Natural killer cell (primary cell): ENCODE results near the gene AOC1. TPM values are rescaled to one million over a fixed set of nuclear protein-coding genes. Genes with fewer than 3 reads are reported as not detected.

Source experiments
- ATAC-seq, 3 donors: fragments of 150-1000 bp in 2 of 3; fragments of 200-7000 bp in 1 of 3; cut with Tn5 transposase; 1 replicate in 1 of 3; 2 replicates in 2 of 3; pipeline ENCODE4 v1.10.0; 2021; ENCODE audit warnings: mild to moderate bottlenecking in 2 of 3, moderate library complexity in 2 of 3
- DNase-seq, 2 donors: peaks; one replicate each; pipeline versions ENCODE4 v3.0.0 to v3.0.0-alpha.2; 2013 to 2021; ENCODE audit warnings: mixed read lengths in 1 of 2
- H3K27ac ChIP-seq: one replicate; pipeline ENCODE4 v1.5.1; 2013; ENCODE audit warnings: mild to moderate bottlenecking, low read length
- H3K27me3 ChIP-seq: one replicate; pipeline ENCODE4 v1.6.1; 2013; ENCODE audit warnings: low read length; ENCODE audit not compliant: control insufficient read depth, insufficient read depth
- H3K36me3 ChIP-seq: one replicate; pipeline ENCODE4 v1.6.1; 2013; ENCODE audit warnings: low read length; ENCODE audit not compliant: control insufficient read depth, insufficient read depth
- H3K4me1 ChIP-seq: one replicate; pipeline ENCODE4 v1.6.1; 2013; ENCODE audit warnings: low read length; ENCODE audit not compliant: control insufficient read depth, insufficient read depth
- H3K4me3 ChIP-seq: one replicate; pipeline ENCODE4 v1.5.1; 2013; ENCODE audit warnings: low read length
- H3K9me3 ChIP-seq: one replicate; pipeline ENCODE4 v1.6.1; 2013; ENCODE audit warnings: low read length; ENCODE audit not compliant: control insufficient read depth, insufficient read depth
- H3K27ac Mint-ChIP-seq, 2 donors: one replicate each; pipeline ENCODE4 v1.8.0; 2022; ENCODE audit warnings: mild to moderate bottlenecking in 2 of 2, mixed read lengths in 2 of 2, moderate library complexity in 1 of 2
- H3K27me3 Mint-ChIP-seq, 2 donors: one replicate each; pipeline ENCODE4 v1.8.0; 2022; ENCODE audit warnings: low read depth in 2 of 2, mixed read lengths in 2 of 2
- H3K36me3 Mint-ChIP-seq: one replicate; pipeline ENCODE4 v1.8.0; 2022; ENCODE audit warnings: mixed read lengths
- H3K4me1 Mint-ChIP-seq, 2 donors: one replicate each; pipeline ENCODE4 v1.8.0; 2022; ENCODE audit warnings: mixed read lengths in 2 of 2
- H3K4me3 Mint-ChIP-seq: one replicate; pipeline ENCODE4 v1.8.0; 2022; ENCODE audit warnings: mild to moderate bottlenecking, moderate library complexity, mixed read lengths
- H3K9me3 Mint-ChIP-seq, 2 donors: one replicate each; pipeline ENCODE4 v1.8.0; 2022; ENCODE audit warnings: mixed read lengths in 2 of 2
- CTCF ChIP-seq: fragments of 200-600 bp; IDR thresholded peaks from one replicate; pipeline ENCODE4 v1.8.0; 2022; ENCODE audit warnings: antibody characterized with exemption
- WGBS: methylation state at CpG from one replicate; pipeline ENCODE4 v1.1.7; 2013; ENCODE audit warnings: missing lambda C conversion rate; ENCODE audit not compliant: insufficient coverage; 5-methylcytosine and 5-hydroxymethylcytosine counted together
- intact Hi-C: fragments of 100-400 bp; cut with micrococcal nuclease; formaldehyde crosslinking; loops from one replicate; pipeline ENCODE4 v1.14.2; 2022
- total RNA-seq, 4 donors: library from RNA; stranded (reverse); fragments of 120-200 nt in 1 of 4; gene quantifications; one replicate each; pipeline versions ENCODE4 v1.2.3 to v1.2.4, GENCODE V29; 2013 to 2022

The AOC1 gene
- total RNA-seq, 3 donors from 2014 or later (not counting 1 experiment from before 2014, with no cell fraction given): not detected

DNA sequence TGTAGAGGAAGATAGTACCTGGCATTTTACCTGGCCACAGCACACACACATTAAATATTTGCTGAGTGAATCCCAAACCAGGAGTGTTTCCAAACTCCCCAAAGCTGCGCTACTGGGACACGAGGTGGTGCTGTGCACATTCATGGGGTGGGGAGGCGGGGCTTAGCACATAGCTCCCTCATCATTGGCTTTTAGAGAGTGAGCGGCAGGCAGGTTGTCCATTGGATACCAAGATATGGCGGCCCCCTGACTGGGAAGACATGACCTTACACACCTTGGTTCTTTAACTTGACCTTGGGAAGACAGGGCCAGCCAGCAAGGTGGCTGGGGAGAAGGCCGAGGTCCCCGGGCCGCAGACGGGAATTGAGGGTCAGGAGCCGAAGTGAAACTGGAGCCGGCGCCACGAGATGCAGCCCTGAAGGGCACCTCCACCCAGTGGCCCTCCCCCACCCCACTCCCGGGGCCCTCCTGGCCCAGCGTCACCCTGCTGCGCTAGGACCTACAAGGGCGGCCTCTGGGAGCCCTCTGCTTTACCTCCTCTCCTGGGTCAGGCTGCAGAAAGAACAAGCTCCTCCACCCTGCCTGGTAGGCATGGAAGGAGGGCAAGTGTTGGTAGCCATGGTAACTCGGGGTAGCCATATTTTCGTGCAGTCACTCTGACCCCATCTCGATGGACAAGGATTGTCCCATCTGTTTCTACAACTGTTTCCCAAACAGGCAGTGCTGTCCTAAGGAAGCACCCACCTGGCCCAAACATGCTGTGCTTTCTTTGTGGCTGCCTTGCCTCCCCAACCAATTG, 27.7 kb upstream of the AOC1 start:
- 95% methylated on average over 20 of the region's 20 CpGs for WGBS
- H3K4me3 Mint-ChIP-seq: no peak overlapping the region
- DNase-seq (no peak), ATAC-seq (no peak)
- no peaks in the 10 kb centered on the region for H3K9me3 ChIP-seq
- H3K36me3 ChIP-seq: no peaks in the 10 kb centered on the region
- no peak overlapping the region for H3K27ac Mint-ChIP-seq
- no peaks in the 10 kb centered on the region for H3K4me1 Mint-ChIP-seq
- H3K27me3 ChIP-seq: peaks cover 2% of the 10 kb centered on the region
- no peak overlapping the region for H3K4me3 ChIP-seq
- intact Hi-C loops: no loop called here
- H3K27me3 Mint-ChIP-seq: peaks cover 39 to 57% of the 10 kb centered on the region in 2 donors
- no peak for TF ChIP-seq CTCF
- H3K27ac ChIP-seq: no peak overlapping the region
- H3K36me3 Mint-ChIP-seq: no peaks in the 10 kb centered on the region
- H3K9me3 Mint-ChIP-seq: no peaks in the 10 kb centered on the region
- no peaks in the 10 kb centered on the region for H3K4me1 ChIP-seq

DNA sequence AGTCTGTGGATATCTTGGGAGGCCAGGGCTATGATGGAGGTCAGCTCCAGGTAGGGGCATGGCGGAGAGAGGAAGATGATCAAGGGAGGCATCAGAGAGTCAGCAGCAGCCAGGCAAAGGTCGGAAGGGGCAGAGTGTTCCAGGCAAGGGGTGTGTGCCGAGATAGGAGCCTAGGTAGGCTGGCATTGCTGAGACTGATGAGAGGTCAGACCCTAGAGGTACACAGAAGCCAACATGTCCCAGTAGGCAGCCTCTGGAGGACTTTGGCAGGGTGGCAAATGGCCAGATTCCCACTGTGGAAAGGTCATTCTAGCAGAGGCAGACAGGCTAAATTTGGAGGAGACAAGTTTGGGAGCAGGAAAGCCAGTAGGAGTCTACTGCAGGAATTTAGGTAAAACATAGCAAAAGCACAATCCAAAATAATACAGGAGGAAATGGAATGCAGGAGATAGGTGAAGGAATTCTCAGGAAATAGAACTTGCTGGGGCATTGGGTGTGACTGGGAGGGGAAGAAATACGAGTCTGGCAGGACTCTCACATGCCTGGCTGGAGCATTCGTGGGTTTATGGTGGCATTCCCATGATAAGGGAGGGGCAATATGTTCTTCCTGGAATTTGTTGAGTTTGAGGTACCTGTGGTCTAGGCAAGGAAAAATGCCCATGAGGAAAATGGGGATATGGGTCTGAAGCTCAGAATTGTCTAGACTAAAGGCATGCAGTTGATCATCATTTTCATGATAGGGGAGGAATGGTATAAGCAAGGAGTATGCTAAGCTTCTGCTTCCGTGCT, 26.1 kb upstream of the AOC1 start:
- 82% methylated on average over 6 of the region's 6 CpGs for WGBS
- Histone ChIP-seq H3K4me1 (no peaks in the 10 kb centered on the region), H3K27ac (no peak overlapping the region), H3K36me3 (no peaks in the 10 kb centered on the region), H3K27me3 (peaks cover 2% of the 10 kb centered on the region), H3K4me3 (no peak overlapping the region), H3K9me3 (no peaks in the 10 kb centered on the region)
- no peak for DNase-seq
- Mint-ChIP-seq H3K4me3 (no peak overlapping the region), H3K36me3 (no peaks in the 10 kb centered on the region), H3K4me1 (no peaks in the 10 kb centered on the region), H3K9me3 (no peaks in the 10 kb centered on the region), H3K27me3 (peaks cover 45 to 59% of the 10 kb centered on the region in 2 donors), H3K27ac (no peak overlapping the region)
- no peak for ATAC-seq
- intact Hi-C loops: no loop called here
- TF ChIP-seq CTCF: no peak

DNA sequence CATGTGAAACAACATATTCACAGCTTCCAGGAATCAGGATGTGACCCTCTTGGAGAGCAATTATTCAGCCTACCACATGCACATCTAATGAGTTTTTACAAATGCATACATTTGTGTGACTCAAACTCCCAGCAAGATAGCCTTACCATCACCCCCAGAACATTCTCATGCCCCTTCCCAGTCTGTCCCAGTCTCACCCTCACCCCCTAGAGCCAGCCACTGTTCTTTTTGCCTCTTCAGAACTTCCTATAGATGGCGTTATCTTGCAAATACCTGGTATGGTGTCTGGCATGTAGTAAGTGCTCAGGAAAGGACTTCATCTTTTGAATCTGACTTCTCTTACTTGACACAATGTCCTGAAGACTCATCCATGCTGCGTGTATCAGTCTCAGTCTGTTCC, 23.9 kb upstream of the AOC1 start:
- no peak overlapping the region for H3K27ac Mint-ChIP-seq
- H3K27me3 Mint-ChIP-seq: peaks cover 43 to 45% of the 10 kb centered on the region in 2 donors
- H3K9me3 ChIP-seq: no peaks in the 10 kb centered on the region
- ATAC-seq (no peak), DNase-seq (no peak)
- H3K4me1 ChIP-seq: no peaks in the 10 kb centered on the region
- H3K4me1 Mint-ChIP-seq: no peaks in the 10 kb centered on the region
- intact Hi-C loops: no loop called here
- no peak overlapping the region for H3K4me3 Mint-ChIP-seq
- no peaks in the 10 kb centered on the region for H3K36me3 Mint-ChIP-seq
- H3K27me3 ChIP-seq: peaks cover 4% of the 10 kb centered on the region
- H3K9me3 Mint-ChIP-seq: no peaks in the 10 kb centered on the region
- no peaks in the 10 kb centered on the region for H3K36me3 ChIP-seq
- no peak overlapping the region for H3K4me3 ChIP-seq
- H3K27ac ChIP-seq: no peak overlapping the region
- TF ChIP-seq CTCF: no peak
- 82% methylated on average over 2 of the region's 2 CpGs for WGBS
